GM12892 (cell line): ENCODE measurements around the gene GPR139.

ENCODE experiments used
- POLR2A ChIP-seq: IDR thresholded peaks from 2 replicates; pipeline ENCODE4 v1.6.1; 2011; ENCODE audit warnings: low read depth, low read length, control low read depth
- POLR2AphosphoS5 ChIP-seq: IDR thresholded peaks from 2 replicates; pipeline ENCODE4 v1.6.1; 2011; ENCODE audit warnings: low read depth, low read length, control low read depth
- TAF1 ChIP-seq: IDR thresholded peaks from 2 replicates; pipeline ENCODE4 v1.6.1; 2011; ENCODE audit warnings: low read depth, mild to moderate bottlenecking, control low read depth, low read length, borderline replicate concordance

GRCh38 chr16:20074099-20074991 lies 655 bp upstream of the GPR139 start:
- TF ChIP-seq POLR2A (no peak), POLR2AphosphoS5 (no peak), TAF1 (no peak)
